ENCODE data around the gene PDS5B. TPM values are rescaled to one million over a fixed set of nuclear protein-coding genes. Genes with fewer than 3 reads are reported as not detected.

PDS5B gene
- total and polyA plus RNA-seq, 2 donors from 2014 or later: 6.9 to 41.2 TPM

DNA sequence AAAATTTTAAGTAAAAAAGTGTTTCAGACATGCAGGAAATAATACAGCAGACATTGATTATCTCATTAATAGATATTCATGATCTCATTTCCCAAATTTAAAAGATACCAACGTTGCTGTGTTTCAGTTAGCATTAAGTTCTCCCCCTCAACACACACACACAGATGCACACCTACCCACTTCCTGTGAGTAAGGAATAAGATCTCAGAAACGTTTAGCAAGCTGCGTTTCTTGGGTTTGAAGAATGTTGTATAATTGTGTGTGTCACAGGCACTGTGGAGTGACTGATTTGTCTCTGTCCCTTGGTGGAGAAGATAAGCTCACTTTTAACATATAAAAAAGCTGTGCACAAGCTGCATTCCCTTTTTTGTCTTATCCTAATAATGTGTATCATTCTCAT is 196.8 kb downstream of the PDS5B start:
- no peak overlapping the region for H3K4me3 ChIP-seq (ENCODE audit: low read length in 3 of 3)
- intact Hi-C loops (cut with DNase I): no loop called here
- H3K9me3 ChIP-seq (ENCODE audit: control insufficient read depth in 2 of 3, insufficient read depth in 1 of 3, low read length in 3 of 3): no peaks in the 10 kb centered on the region

GRCh38 chr13:32790731-32791130 is 204.5 kb downstream of the PDS5B start:
- FAIRE-seq (no peak), DNase-seq (no peak)
- no peak for TF ChIP-seq CTCF (IDR thresholded peaks at IDR 0.05; ENCODE audit: borderline replicate concordance, extremely low read depth, insufficient read depth)
- H3K9ac ChIP-seq (ENCODE audit: low read length in 3 of 3): no peak overlapping the region
- H3K4me1 ChIP-seq (ENCODE audit: control insufficient read depth in 2 of 3, insufficient read depth in 2 of 3, low read depth in 1 of 3, low read length in 3 of 3): no peaks in the 10 kb centered on the region
- intact Hi-C loops (cut with DNase I): no loop called here
- no peak overlapping the region for H3K4me3 ChIP-seq (ENCODE audit: low read length in 3 of 3)
- no peaks in the 10 kb centered on the region for H3K36me3 ChIP-seq (ENCODE audit: control insufficient read depth in 2 of 3, insufficient read depth in 3 of 3, low read length in 3 of 3)
- H3K27ac ChIP-seq (ENCODE audit: low read depth in 2 of 2, low read length in 2 of 2): no peak overlapping the region
- H3K9me3 ChIP-seq (ENCODE audit: control insufficient read depth in 2 of 3, insufficient read depth in 1 of 3, low read length in 3 of 3): no peaks in the 10 kb centered on the region
- no peaks in the 10 kb centered on the region for H3K27me3 ChIP-seq (ENCODE audit: control insufficient read depth, insufficient read depth, low read length)

More for the DNA sequence above, 196.8 kb downstream of the PDS5B start:
- Histone ChIP-seq H3K27ac (ENCODE audit: low read depth in 2 of 2, low read length in 2 of 2) (no peak overlapping the region), H3K4me1 (ENCODE audit: control insufficient read depth in 2 of 3, insufficient read depth in 2 of 3, low read depth in 1 of 3, low read length in 3 of 3) (no peaks in the 10 kb centered on the region), H3K36me3 (ENCODE audit: control insufficient read depth in 2 of 3, insufficient read depth in 3 of 3, low read length in 3 of 3) (peaks cover 0 to 4% (median 0%) of the 10 kb centered on the region in 3 donors), H3K27me3 (ENCODE audit: control insufficient read depth, insufficient read depth, low read length) (no peaks in the 10 kb centered on the region), H3K9ac (ENCODE audit: low read length in 3 of 3) (no peak overlapping the region)
- DNase-seq (no peak), FAIRE-seq (no peak)
- no peak for TF ChIP-seq CTCF (IDR thresholded peaks at IDR 0.05; ENCODE audit: borderline replicate concordance, extremely low read depth, insufficient read depth)

- no peaks in the 10 kb centered on the region for H3K9me3 ChIP-seq (ENCODE audit: control insufficient read depth in 2 of 3, insufficient read depth in 1 of 3, low read length in 3 of 3)
- no peak for DNase-seq
- H3K4me1 ChIP-seq (ENCODE audit: control insufficient read depth in 2 of 3, insufficient read depth in 2 of 3, low read depth in 1 of 3, low read length in 3 of 3): no peaks in the 10 kb centered on the region
- no peak overlapping the region for H3K27ac ChIP-seq (ENCODE audit: low read depth in 2 of 2, low read length in 2 of 2)
- H3K4me3 ChIP-seq (ENCODE audit: low read length in 3 of 3): no peak overlapping the region
- no peak overlapping the region for H3K9ac ChIP-seq (ENCODE audit: low read length in 3 of 3)
- intact Hi-C loops (cut with DNase I): no loop called here
- no peaks in the 10 kb centered on the region for H3K36me3 ChIP-seq (ENCODE audit: control insufficient read depth in 2 of 3, insufficient read depth in 3 of 3, low read length in 3 of 3)
- TF ChIP-seq CTCF (IDR thresholded peaks at IDR 0.05; ENCODE audit: borderline replicate concordance, extremely low read depth, insufficient read depth): no peak
- no peak for FAIRE-seq
- H3K27me3 ChIP-seq (ENCODE audit: control insufficient read depth, insufficient read depth, low read length): no peaks in the 10 kb centered on the region
Measured at GRCh38 chr13:32791545-32792172, 205.4 kb downstream of the PDS5B start.

DNA sequence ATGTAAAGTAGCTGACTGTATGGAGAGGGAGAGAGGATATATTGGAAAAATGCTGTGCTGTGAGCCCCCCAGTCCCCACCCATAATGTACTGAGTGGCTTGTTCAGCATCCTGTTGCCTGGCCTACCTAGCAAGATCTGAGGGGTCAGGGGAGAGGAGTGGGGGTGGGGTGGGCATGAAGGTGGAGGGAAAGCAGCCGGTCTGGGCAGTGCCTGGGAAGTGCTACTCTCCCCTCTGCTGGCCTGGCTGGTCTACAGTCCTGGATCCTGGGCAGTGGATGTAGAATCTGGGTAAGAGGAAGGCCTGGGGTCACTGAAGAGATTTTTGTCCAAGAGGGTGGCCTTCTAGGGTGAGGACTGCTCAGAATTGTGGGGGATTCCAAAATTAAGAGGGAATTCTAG is 210.5 kb downstream of the PDS5B start:
- FAIRE-seq (no peak), DNase-seq (no peak)
- Histone ChIP-seq H3K9ac (ENCODE audit: low read length in 3 of 3) (no peak overlapping the region), H3K9me3 (ENCODE audit: control insufficient read depth in 2 of 3, insufficient read depth in 1 of 3, low read length in 3 of 3) (peaks cover 0 to 2% (median 0%) of the 10 kb centered on the region in 3 donors), H3K4me1 (ENCODE audit: control insufficient read depth in 2 of 3, insufficient read depth in 2 of 3, low read depth in 1 of 3, low read length in 3 of 3) (no peaks in the 10 kb centered on the region), H3K36me3 (ENCODE audit: control insufficient read depth in 2 of 3, insufficient read depth in 3 of 3, low read length in 3 of 3) (no peaks in the 10 kb centered on the region), H3K4me3 (ENCODE audit: low read length in 3 of 3) (no peak overlapping the region), H3K27ac (ENCODE audit: low read depth in 2 of 2, low read length in 2 of 2) (no peak overlapping the region), H3K27me3 (ENCODE audit: control insufficient read depth, insufficient read depth, low read length) (no peaks in the 10 kb centered on the region)
- intact Hi-C loops (cut with DNase I): no loop called here
- TF ChIP-seq CTCF (IDR thresholded peaks at IDR 0.05; ENCODE audit: borderline replicate concordance, extremely low read depth, insufficient read depth): no peak
